Fibroblast of lung (primary cell): ENCODE measurements around the gene PURA. TPM values are rescaled to one million over a fixed set of nuclear protein-coding genes. Genes with fewer than 3 reads are reported as not detected.
A peak's percentile ranks its signal among the peaks of the same experiment; 100 is the strongest.

Source experiments
- DNase-seq, 2 donors: peaks; one replicate each; pipeline versions ENCODE4 v3.0.0 to v3.0.0-alpha.2; 2010; ENCODE audit warnings: low read depth in 2 of 2
- H2AFZ ChIP-seq: 2 replicates; pipeline ENCODE4 v1.5.1; 2012; ENCODE audit warnings: low read length, control low read depth, inconsistent platforms
- H3K27ac ChIP-seq: 2 replicates; pipeline ENCODE4 v1.5.1; 2011; ENCODE audit warnings: low read length, control low read depth; ENCODE audit not compliant: insufficient read depth
- H3K27me3 ChIP-seq: 2 replicates; pipeline ENCODE4 v1.5.1; 2011; ENCODE audit warnings: mild to moderate bottlenecking, low read length; ENCODE audit not compliant: control insufficient read depth, insufficient read depth
- H3K36me3 ChIP-seq: 2 replicates; pipeline ENCODE4 v1.5.1; 2011; ENCODE audit warnings: low read length; ENCODE audit not compliant: control insufficient read depth, insufficient read depth
- H3K4me1 ChIP-seq: 2 replicates; pipeline ENCODE4 v1.5.1; 2011; ENCODE audit warnings: low read length; ENCODE audit not compliant: control insufficient read depth, insufficient read depth; ENCODE audit errors: extremely low read depth
- H3K4me2 ChIP-seq: 2 replicates; pipeline ENCODE4 v1.5.1; 2011; ENCODE audit warnings: low read length, control low read depth; ENCODE audit not compliant: insufficient read depth; ENCODE audit errors: extremely low read depth
- H3K4me3 ChIP-seq, 4 experiments: fragments of 200-600 bp in 1 of 4; sonication (generic) in 1 of 4; replicated peaks in 1 of 4; 2 replicates each; pipeline ENCODE4 v1.5.1; 2011 to 2016; ENCODE audit warnings: low read length in 4 of 4, low read depth in 3 of 4, mild to moderate bottlenecking in 3 of 4, control low read depth in 2 of 4, inconsistent platforms in 1 of 4, mixed read lengths in 1 of 4; ENCODE audit not compliant: insufficient read depth in 1 of 4; ENCODE audit errors: control extremely low read depth in 1 of 4
- H3K79me2 ChIP-seq: 2 replicates; pipeline ENCODE4 v1.5.1; 2012; ENCODE audit warnings: mild to moderate bottlenecking, low read length, inconsistent platforms; ENCODE audit not compliant: control insufficient read depth, insufficient read depth
- H3K9ac ChIP-seq: 2 replicates; pipeline ENCODE4 v1.5.1; 2011; ENCODE audit warnings: mild to moderate bottlenecking, low read length, control low read depth; ENCODE audit not compliant: insufficient read depth
- H3K9me3 ChIP-seq: 2 replicates; pipeline ENCODE4 v1.5.1; 2012; ENCODE audit warnings: low read depth, low read length; ENCODE audit not compliant: control insufficient read depth, insufficient read depth
- H4K20me1 ChIP-seq: 2 replicates; pipeline ENCODE4 v1.5.1; 2011; ENCODE audit warnings: low read length; ENCODE audit not compliant: control insufficient read depth, insufficient read depth; ENCODE audit errors: extremely low read depth
- CTCF ChIP-seq, 2 donors: IDR thresholded peaks in 1 of 2; conservative IDR thresholded peaks in 1 of 2; 1 replicate in 1 of 2; 2 replicates in 1 of 2; pipeline ENCODE4 v1.5.1; 2011 to 2012; ENCODE audit warnings: low read length in 2 of 2, control low read depth in 1 of 2, inconsistent platforms in 1 of 2, low read depth in 1 of 2, mild to moderate bottlenecking in 1 of 2
- EZH2 ChIP-seq: IDR thresholded peaks from 2 replicates; pipeline ENCODE4 v1.5.1; 2012; ENCODE audit warnings: low read length, control low read depth, mild to moderate bottlenecking; ENCODE audit errors: missing control alignments
- polyA plus RNA-seq, 2 donors: library from polyadenylated mRNA; depleted of rRNA in 1 of 2; stranded (reverse) in 1 of 2; unstranded in 1 of 2; fragments of >200 nt; gene quantifications; 2 replicates each; pipeline ENCODE4 v1.2.1, GENCODE V29; 2011 to 2012; ENCODE audit warnings: missing spikeins in 1 of 2
- total RNA-seq: library from RNA; depleted of rRNA; stranded (reverse); fragments of >200 nt; gene quantifications from 2 replicates; pipeline ENCODE4 v1.2.1, GENCODE V29; 2014

PURA gene
- total and polyA plus RNA-seq, 2 donors (not counting 1 experiment from before 2014, with no cell fraction given): 8.0 to 20.0 TPM

DNA sequence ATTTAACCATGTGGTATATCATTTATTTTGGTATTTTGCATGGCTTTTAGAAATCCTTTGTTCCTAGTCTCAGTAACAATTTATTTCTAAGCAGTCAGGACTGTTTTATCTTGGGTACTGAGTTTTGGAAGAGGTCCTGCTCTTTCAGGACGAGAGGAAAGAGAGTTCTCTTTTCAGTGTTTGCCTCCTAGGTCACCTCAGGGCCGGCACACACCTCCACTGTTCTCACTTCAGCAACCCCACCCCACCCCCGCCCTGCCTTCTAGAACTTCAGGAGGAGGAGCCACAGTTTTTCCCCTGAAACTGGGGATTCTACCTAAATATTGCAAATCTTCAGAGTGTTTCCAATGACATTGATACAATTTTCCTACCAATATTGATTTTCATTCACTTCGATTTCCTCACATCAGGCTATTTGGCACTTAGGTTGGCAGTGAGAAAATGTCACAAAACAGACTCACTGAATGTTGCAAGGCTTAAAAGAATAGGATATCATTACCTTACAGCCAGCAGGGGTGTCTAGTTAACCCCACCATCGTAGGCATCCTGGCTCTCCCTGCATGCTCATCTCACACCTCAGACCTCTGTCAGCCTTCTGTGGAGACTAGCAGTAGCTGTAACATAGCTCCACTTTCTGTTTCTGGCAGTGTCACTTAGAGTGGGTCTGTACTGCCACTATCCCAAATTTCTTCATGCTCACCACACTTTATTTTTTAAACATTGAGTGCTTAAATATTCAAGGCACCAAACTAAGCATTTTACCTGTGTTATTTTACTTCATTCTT lies 17.2 kb downstream of the PURA start:
- no peak overlapping the region for H2AFZ ChIP-seq
- no peaks in the 10 kb centered on the region for H3K27me3 ChIP-seq
- DNase-seq: no peak
- no peak overlapping the region for H3K9ac ChIP-seq
- peak overlapping the region; percentile 28 for H3K4me2 ChIP-seq
- peaks cover 6% of the 10 kb centered on the region for H3K79me2 ChIP-seq
- H3K27ac ChIP-seq: peak overlapping the region; percentile 54
- no peaks in the 10 kb centered on the region for H3K9me3 ChIP-seq
- H3K4me3 ChIP-seq: no peak overlapping the region
- H3K36me3 ChIP-seq: no peaks in the 10 kb centered on the region
- peaks cover 12% of the 10 kb centered on the region for H3K4me1 ChIP-seq
- TF ChIP-seq EZH2: no peak
- no peak for TF ChIP-seq CTCF (conservative IDR thresholded peaks at IDR 0.05 in 1 of 2, IDR thresholded peaks at IDR 0.05 in 1 of 2; ENCODE audit: low read depth in 1 of 2, low read length in 2 of 2)
- no peaks in the 10 kb centered on the region for H4K20me1 ChIP-seq

- TF ChIP-seq EZH2 (no peak), CTCF (conservative IDR thresholded peaks at IDR 0.05 in 1 of 2, IDR thresholded peaks at IDR 0.05 in 1 of 2; ENCODE audit: low read depth in 1 of 2, low read length in 2 of 2) (no peak)
- peak; percentile 79 to 97 for DNase-seq
- no peaks in the 10 kb centered on the region for H3K36me3 ChIP-seq
- peak overlapping the region; percentile 54 for H3K27ac ChIP-seq
- H3K79me2 ChIP-seq: peaks cover 3% of the 10 kb centered on the region
- no peaks in the 10 kb centered on the region for H3K27me3 ChIP-seq
- H3K4me1 ChIP-seq: peaks cover 12% of the 10 kb centered on the region
- H3K9ac ChIP-seq: no peak overlapping the region
- no peak overlapping the region for H3K4me3 ChIP-seq
- no peaks in the 10 kb centered on the region for H4K20me1 ChIP-seq
- H3K4me2 ChIP-seq: peak overlapping the region; percentile 48
- no peaks in the 10 kb centered on the region for H3K9me3 ChIP-seq
- H2AFZ ChIP-seq: peak overlapping the region; percentile 27
These were observed 18.1 kb downstream of the PURA start for GRCh38 chr5:140131967-140132409.

- Histone ChIP-seq H3K4me2 (no peak overlapping the region), H3K4me1 (peaks cover 12% of the 10 kb centered on the region), H3K79me2 (no peaks in the 10 kb centered on the region), H3K27me3 (no peaks in the 10 kb centered on the region), H2AFZ (no peak overlapping the region), H3K4me3 (no peak overlapping the region), H3K36me3 (no peaks in the 10 kb centered on the region), H3K9me3 (no peaks in the 10 kb centered on the region), H3K27ac (no peak overlapping the region), H3K9ac (no peak overlapping the region), H4K20me1 (no peaks in the 10 kb centered on the region)
- DNase-seq: no peak
- TF ChIP-seq CTCF (conservative IDR thresholded peaks at IDR 0.05 in 1 of 2, IDR thresholded peaks at IDR 0.05 in 1 of 2; ENCODE audit: low read depth in 1 of 2, low read length in 2 of 2): no peak
- no peak for TF ChIP-seq EZH2
These were observed 19.7 kb downstream of the PURA start for GRCh38 chr5:140133514-140134167.
